Testis (tissue), 3 donors: ENCODE results near the gene RGS5. TPM values are rescaled to one million over a fixed set of nuclear protein-coding genes. Genes with fewer than 3 reads are reported as not detected.

Experiments
- DNase-seq: peaks from one replicate; pipeline ENCODE4 v3.0.0-alpha.2; 2019
- H3K27ac ChIP-seq, 2 donors: fragments of 200-600 bp; sonication (generic); one replicate each; pipeline ENCODE4 v1.5.1; 2019
- H3K27me3 ChIP-seq: fragments of 200-600 bp; sonication (generic); one replicate; pipeline ENCODE4 v1.5.1; 2019
- H3K36me3 ChIP-seq: fragments of 200-600 bp; sonication (generic); one replicate; pipeline ENCODE4 v1.5.1; 2017; ENCODE audit warnings: low read depth; ENCODE audit errors: missing control alignments
- H3K4me1 ChIP-seq: fragments of 200-600 bp; sonication (generic); one replicate; pipeline ENCODE4 v1.5.1; 2019
- H3K4me3 ChIP-seq, 2 donors: fragments of 200-600 bp; sonication (generic); one replicate each; pipeline ENCODE4 v1.5.1; 2017 to 2019
- H3K9me3 ChIP-seq: fragments of 200-600 bp; sonication (generic); one replicate; pipeline ENCODE4 v1.5.1; 2017
- CTCF ChIP-seq, 3 experiments: fragments of 450-650 bp in 2 of 3; fragments of 200-600 bp in 1 of 3; sonication (generic) in 1 of 3; IDR thresholded peaks; one replicate each; pipeline ENCODE4 v1.5.1; 2016 to 2019; ENCODE audit warnings: antibody characterized with exemption in 3 of 3, mild to moderate bottlenecking in 2 of 3, moderate library complexity in 1 of 3
- POLR2A ChIP-seq: fragments of 450-650 bp; IDR thresholded peaks from one replicate; pipeline ENCODE4 v1.6.1; 2017; ENCODE audit warnings: antibody characterized with exemption, mild to moderate bottlenecking, moderate library complexity
- WGBS, 2 donors: methylation state at CpG; one replicate each; pipeline ENCODE4 v1.1.5; 2018; 5-methylcytosine and 5-hydroxymethylcytosine counted together
- intact Hi-C: fragments of 100-400 bp; cut with DNase I; formaldehyde crosslinking; loops from one replicate; pipeline ENCODE4 v1.15.1; 2023; ENCODE audit warnings: low total_unique reads
- polyA plus RNA-seq: library from polyadenylated mRNA; stranded (reverse); fragments of 350-450 nt; fragmentation: Illumina TruSeq; extraction: RNeasy Lipid Tissue Mini Kit (QIAGEN cat#74804); gene quantifications from one replicate; pipeline ENCODE4 v1.2.3, GENCODE V29; 2014; ENCODE audit warnings: low read depth, low replicate concordance; ENCODE audit not compliant: insufficient read depth
- total RNA-seq, 2 donors: library from RNA; depleted of rRNA; stranded (reverse); fragments of >200 nt; gene quantifications; one replicate each; pipeline ENCODE4 v1.2.3, GENCODE V29; 2016

RGS5 gene
- total and polyA plus RNA-seq, 3 donors from 2014 or later, result 84.7 to 237 (median 214) TPM

- peak overlapping the region; percentile 42 to 59 for H3K27ac ChIP-seq
- 30% methylated on average over 2 of the region's 2 CpGs for WGBS, 2 donors
- no peak overlapping the region for H3K4me3 ChIP-seq
- H3K9me3 ChIP-seq, result no peaks in the 10 kb centered on the region
- DNase-seq, result no peak
- no peaks in the 10 kb centered on the region for H3K27me3 ChIP-seq
- intact Hi-C loops, result no loop called here
- H3K36me3 ChIP-seq, result no peaks in the 10 kb centered on the region
- no peak for TF ChIP-seq CTCF (IDR thresholded peaks at IDR 0.05)
- TF ChIP-seq POLR2A, result no peak
- peaks cover 4% of the 10 kb centered on the region for H3K4me1 ChIP-seq
These were observed 108.1 kb downstream of the RGS5 start for GRCh38 chr1:163094589-163094988.

- WGBS, 2 donors, result 32 to 44% methylated on average over 4 of the region's 4 CpGs
- H3K4me3 ChIP-seq, result peak overlapping the region in 1 of 2 donors; percentile 27
These were observed 108.5 kb downstream of the RGS5 start for GRCh38 chr1:163094182-163094581.

GRCh38 chr1:163093579-163093978, 109.1 kb downstream of the RGS5 start:
- peaks cover 4% of the 10 kb centered on the region for H3K4me1 ChIP-seq
- intact Hi-C loops, result no loop called here
- TF ChIP-seq POLR2A, result no peak
- TF ChIP-seq CTCF (IDR thresholded peaks at IDR 0.05), result no peak
- H3K4me3 ChIP-seq, result peak overlapping the region; percentile 27 to 41
- H3K27ac ChIP-seq, result no peak overlapping the region
- no peaks in the 10 kb centered on the region for H3K9me3 ChIP-seq
- no peak for DNase-seq
- no peaks in the 10 kb centered on the region for H3K36me3 ChIP-seq
- 33 to 71% methylated on average over 1 to 9 of the region's 9 CpGs for WGBS, 2 donors
- no peaks in the 10 kb centered on the region for H3K27me3 ChIP-seq

More at GRCh38 chr1:163094182-163094581, 108.5 kb downstream of the RGS5 start:
- Histone ChIP-seq H3K27ac (peak overlapping the region in 1 of 2 donors; percentile 39), H3K9me3 (no peaks in the 10 kb centered on the region), H3K27me3 (no peaks in the 10 kb centered on the region), H3K4me1 (peaks cover 4% of the 10 kb centered on the region), H3K36me3 (no peaks in the 10 kb centered on the region)
- no peak for DNase-seq
- intact Hi-C loops, result no loop called here
- no peak for TF ChIP-seq CTCF (IDR thresholded peaks at IDR 0.05)
- no peak for TF ChIP-seq POLR2A

GRCh38 chr1:163093169-163093568, 109.5 kb downstream of the RGS5 start:
- 61 to 65% methylated on average over 4 of the region's 4 CpGs for WGBS, 2 donors
- Histone ChIP-seq H3K4me3 (peak overlapping the region; percentile 27 to 41), H3K27ac (no peak overlapping the region), H3K27me3 (no peaks in the 10 kb centered on the region), H3K4me1 (peaks cover 4% of the 10 kb centered on the region), H3K9me3 (no peaks in the 10 kb centered on the region), H3K36me3 (no peaks in the 10 kb centered on the region)
- peak; percentile 42 for DNase-seq
- intact Hi-C loops, result no loop called here
- TF ChIP-seq CTCF (IDR thresholded peaks at IDR 0.05) (no peak), POLR2A (no peak)

Other genes with a start within 250 kb of the RGS5 start
- gene RGS4, start 133.6 kb downstream of the RGS5 start, total RNA-seq, result 1 to 10 TPM; 3.4 to 3.5 TPM
- 8.9 TPM for gene RGS4, start 133.6 kb downstream of the RGS5 start, polyA plus RNA-seq
- gene NUF2, start 119.0 kb upstream of the RGS5 start, total RNA-seq, result 10 to 100 TPM; 21.3 to 24.8 TPM
- 32.3 TPM for gene NUF2, start 119.0 kb upstream of the RGS5 start, polyA plus RNA-seq